Stimulated activated naive B cell treated with anti-CD40 and anti-IgM and Interleukin-4, amounts not matched to agents 10 μg/mL and 1 μg/mL and 100 μg/mL, for 72 hours (primary cell): ENCODE measurements around the gene CSTPP1.

Experiments used
- ATAC-seq, 2 donors: fragments of 150-1000 bp; cut with Tn5 transposase; replicated peaks; 2 replicates each; pipeline ENCODE4 v1.10.0; 2021; ENCODE audit warnings: moderate library complexity in 1 of 2
- DNase-seq: peaks from one replicate; pipeline ENCODE4 v3.0.0; 2021
- H3K27ac Mint-ChIP-seq: one replicate; pipeline ENCODE4 v1.8.0; 2022; ENCODE audit warnings: mild to moderate bottlenecking, mixed read lengths
- H3K27me3 Mint-ChIP-seq, 2 donors: one replicate each; pipeline ENCODE4 v1.8.0; 2022; ENCODE audit warnings: mixed read lengths in 2 of 2
- H3K36me3 Mint-ChIP-seq, 2 donors: one replicate each; pipeline ENCODE4 v1.8.0; 2022; ENCODE audit warnings: mixed read lengths in 2 of 2, mild to moderate bottlenecking in 1 of 2
- H3K4me1 Mint-ChIP-seq, 2 donors: one replicate each; pipeline ENCODE4 v1.8.0; 2022; ENCODE audit warnings: mixed read lengths in 2 of 2, mild to moderate bottlenecking in 1 of 2
- H3K4me3 Mint-ChIP-seq, 2 donors: one replicate each; pipeline ENCODE4 v1.8.0; 2022; ENCODE audit warnings: mild to moderate bottlenecking in 2 of 2, mixed read lengths in 2 of 2, moderate library complexity in 1 of 2
- H3K9me3 Mint-ChIP-seq, 2 donors: one replicate each; pipeline ENCODE4 v1.8.0; 2022; ENCODE audit warnings: mixed read lengths in 2 of 2, mild to moderate bottlenecking in 1 of 2

Gene CSTPP1

DNA sequence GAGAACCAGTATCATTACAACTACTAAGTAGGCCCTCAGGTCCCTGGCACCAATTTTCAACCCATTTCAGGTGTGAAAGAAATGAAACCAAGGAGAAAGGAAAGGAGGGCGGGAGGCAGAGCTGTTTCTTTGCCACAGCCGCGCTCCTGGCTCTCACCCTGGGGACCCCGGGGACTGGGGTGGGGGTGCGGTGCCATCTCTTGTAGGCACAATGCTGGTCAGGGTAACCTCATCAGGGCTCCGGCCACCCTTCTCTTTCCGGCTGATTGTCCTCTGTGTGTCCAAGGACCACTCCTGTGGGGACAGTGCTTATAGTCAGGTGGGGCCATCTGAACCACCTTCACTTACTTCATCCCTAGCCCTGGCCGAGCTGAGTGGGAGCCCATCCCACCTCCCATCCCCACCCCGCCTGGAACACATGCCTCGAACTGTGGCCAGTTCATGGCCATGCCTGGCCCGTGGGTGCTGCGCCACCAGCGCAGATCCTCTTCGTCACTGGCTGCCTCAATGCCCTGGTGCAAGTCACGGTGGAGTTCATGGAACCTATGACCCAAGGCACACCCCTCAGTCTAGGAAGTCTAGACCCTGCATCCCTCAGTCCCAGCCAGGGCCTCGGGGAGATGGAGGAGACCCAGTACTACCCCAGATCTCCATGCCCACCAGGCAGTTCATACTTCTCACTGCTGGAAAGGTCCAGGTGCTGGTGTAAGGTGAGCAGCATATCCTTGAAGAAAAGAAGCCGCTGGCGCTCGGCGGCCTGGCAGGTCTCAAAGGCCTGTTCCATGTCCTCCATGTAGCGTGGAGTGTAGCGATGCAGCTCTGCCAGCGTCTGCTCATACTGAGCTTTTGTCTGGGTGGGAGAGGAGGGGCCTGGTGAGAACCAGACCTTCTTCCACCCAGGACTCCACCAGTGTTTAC lies 242.4 kb downstream of the CSTPP1 start:
- Mint-ChIP-seq H3K36me3 (peaks cover 4 to 19% of the 10 kb centered on the region in 2 donors), H3K9me3 (no peaks in the 10 kb centered on the region), H3K4me3 (no peak overlapping the region), H3K27ac (peak overlapping the region; percentile 51), H3K27me3 (peaks cover 5 to 8% of the 10 kb centered on the region in 2 donors), H3K4me1 (peaks cover 20 to 37% of the 10 kb centered on the region in 2 donors)
- DNase-seq = no peak
- no peak for ATAC-seq

DNA sequence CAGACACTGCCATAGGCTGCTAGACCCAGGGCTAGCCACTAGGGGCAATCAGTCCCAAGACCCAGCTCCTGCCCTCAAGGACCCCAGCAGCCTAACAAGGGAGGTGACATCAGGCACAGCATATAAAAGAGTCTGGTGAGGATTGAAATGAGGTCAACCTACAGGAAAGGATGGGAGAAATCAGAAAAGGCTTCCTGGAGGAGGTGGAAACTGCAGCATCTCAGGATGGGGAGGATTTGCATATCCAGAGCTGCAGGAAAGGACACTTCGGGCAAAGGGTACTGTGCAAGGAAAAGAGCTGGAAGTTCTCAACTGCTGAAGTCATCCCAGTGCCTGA lies 243.1 kb downstream of the CSTPP1 start:
- Mint-ChIP-seq H3K4me3 (no peak overlapping the region), H3K27ac (peak overlapping the region; percentile 42), H3K27me3 (peaks cover 11 to 15% of the 10 kb centered on the region in 2 donors), H3K9me3 (no peaks in the 10 kb centered on the region), H3K4me1 (peaks cover 22 to 44% of the 10 kb centered on the region in 2 donors), H3K36me3 (peaks cover 7 to 19% of the 10 kb centered on the region in 2 donors)
- ATAC-seq (peak; percentile 16 to 20), DNase-seq (no peak)

DNA sequence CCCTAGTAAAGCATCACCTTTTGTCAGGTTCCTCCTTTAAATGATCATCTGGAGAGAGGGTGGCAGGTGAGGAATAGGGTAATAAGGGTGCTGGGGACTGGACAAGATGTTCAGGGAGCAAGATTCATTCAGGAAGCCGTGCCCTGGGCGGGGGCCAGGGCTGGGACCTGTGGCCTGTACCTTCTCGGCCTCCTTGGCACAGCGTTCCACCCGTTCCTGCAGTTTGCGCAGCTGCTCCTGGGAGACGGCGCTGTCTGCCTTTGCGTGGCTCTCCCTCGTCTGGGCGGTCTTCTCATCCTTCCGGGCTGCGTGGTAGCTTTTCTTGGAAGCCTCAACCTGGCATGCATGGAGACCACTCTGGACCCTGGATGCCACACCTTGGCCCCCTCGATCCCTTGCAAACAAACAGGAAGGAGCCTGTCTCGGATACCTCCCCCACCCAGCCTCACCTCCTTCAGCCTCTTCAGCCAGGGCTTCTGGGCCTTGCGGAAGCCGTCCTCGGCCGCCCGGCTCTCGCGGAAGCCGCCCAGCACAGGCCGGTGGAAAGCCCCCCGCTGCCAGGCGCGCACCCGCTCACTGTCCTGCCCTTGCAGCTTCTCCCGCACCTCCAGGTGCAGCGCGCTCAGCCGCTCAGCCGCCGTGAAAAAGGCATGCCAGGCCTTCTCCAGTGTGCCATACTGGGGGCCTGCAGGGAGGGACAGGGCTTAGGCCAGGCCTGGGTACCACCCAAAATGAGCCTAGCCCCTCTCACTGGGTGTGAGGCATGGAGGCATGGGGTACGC lies 243.6 kb downstream of the CSTPP1 start:
- peaks cover 20 to 44% of the 10 kb centered on the region in 2 donors for H3K4me1 Mint-ChIP-seq
- H3K4me3 Mint-ChIP-seq = no peak overlapping the region
- peaks cover 11 to 20% of the 10 kb centered on the region in 2 donors for H3K27me3 Mint-ChIP-seq
- no peak for ATAC-seq
- peaks cover 7 to 19% of the 10 kb centered on the region in 2 donors for H3K36me3 Mint-ChIP-seq
- no peaks in the 10 kb centered on the region for H3K9me3 Mint-ChIP-seq
- no peak overlapping the region for H3K27ac Mint-ChIP-seq
- no peak for DNase-seq

DNA sequence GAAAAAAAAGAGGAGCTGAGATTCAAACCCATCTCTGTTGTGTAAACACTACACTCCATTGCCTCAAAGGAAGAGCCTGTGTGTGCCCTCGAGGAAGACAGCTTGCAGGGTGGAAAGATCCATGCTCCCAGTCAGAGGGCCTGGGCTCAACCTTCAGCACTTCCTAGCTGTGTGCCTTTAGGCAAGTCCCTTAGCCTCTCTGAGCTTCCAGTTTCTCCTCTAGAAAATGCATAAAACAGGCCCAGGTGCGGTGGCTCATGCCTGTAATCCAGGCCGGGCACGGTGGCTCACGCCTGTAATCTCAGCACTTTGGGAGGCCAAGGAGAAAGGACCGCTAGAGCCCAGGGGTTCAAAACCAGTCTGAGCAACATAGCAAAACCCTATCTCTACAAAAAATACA lies 244.7 kb downstream of the CSTPP1 start:
- Mint-ChIP-seq H3K9me3 (no peaks in the 10 kb centered on the region), H3K4me3 (no peak overlapping the region), H3K4me1 (peaks cover 12 to 34% of the 10 kb centered on the region in 2 donors), H3K36me3 (peaks cover 7 to 13% of the 10 kb centered on the region in 2 donors), H3K27me3 (peaks cover 11 to 22% of the 10 kb centered on the region in 2 donors), H3K27ac (no peak overlapping the region)
- no peak for DNase-seq
- no peak for ATAC-seq

DNA sequence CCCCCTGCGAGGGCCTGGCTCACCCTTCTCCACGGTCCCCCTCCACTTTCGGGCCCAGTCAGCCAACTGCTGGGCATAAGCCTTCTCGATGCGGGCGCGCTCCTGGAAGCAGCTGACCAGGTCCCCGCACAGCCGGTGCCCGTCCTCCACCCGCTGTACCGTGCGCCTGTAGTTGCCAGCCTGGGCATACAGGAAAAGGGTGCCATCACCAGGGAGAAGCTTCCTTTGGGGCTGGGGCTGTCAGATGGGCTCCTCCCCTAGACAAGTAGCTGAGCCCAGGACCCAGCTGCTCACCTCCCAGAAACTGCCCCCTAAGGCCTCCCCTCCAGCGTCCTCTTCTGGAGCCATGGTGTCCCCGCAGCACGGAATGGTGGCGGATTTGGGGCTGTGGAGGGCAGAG lies 245.8 kb downstream of the CSTPP1 start:
- Mint-ChIP-seq H3K4me3 (no peak overlapping the region), H3K27me3 (peaks cover 11 to 27% of the 10 kb centered on the region in 2 donors), H3K9me3 (no peaks in the 10 kb centered on the region), H3K36me3 (peaks cover 7 to 8% of the 10 kb centered on the region in 2 donors), H3K4me1 (peaks cover 15 to 41% of the 10 kb centered on the region in 2 donors), H3K27ac (peak overlapping the region; percentile 20)
- ATAC-seq (no peak), DNase-seq (no peak)

DNA sequence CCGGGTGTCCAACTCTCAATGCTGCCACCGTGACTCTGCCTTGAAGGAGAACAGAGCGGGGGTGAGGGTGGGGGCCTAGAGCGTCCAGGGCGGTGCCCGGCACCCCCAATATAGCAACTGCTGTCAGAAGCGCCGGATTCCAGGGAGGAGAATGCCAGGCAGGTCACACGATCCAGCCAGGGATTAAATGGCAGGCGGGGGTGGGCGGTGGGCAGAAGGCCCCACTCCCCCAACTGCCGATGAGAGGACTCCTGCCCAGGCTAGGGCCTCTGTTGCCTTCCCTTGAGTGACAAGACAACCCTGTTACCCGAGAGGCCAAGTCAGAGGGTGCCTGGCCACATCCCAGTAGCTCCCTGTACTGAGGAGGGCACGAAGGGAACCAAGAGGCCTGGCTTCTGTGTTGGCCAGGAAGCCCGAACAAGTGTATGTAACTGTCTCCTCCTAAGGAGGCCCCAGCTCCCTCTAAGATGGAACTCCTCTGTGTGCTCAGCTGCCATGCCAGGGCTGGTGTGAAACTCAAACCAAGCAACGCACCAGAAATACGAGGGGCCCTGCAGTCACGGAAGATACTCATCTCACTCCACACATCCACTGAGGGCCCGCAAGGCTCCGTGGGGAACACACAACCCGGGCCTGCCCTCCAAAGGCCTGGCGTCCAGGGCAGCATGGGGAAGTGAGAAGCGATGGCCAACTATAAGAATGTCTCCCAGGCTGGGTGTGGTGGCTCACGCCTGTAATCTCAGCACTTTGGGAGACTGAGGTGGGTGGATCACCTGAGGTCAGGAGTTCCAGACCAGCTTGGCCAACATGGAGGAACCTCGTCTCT lies 246.7 kb downstream of the CSTPP1 start:
- H3K4me1 Mint-ChIP-seq = peaks cover 13 to 41% of the 10 kb centered on the region in 2 donors
- no peaks in the 10 kb centered on the region for H3K9me3 Mint-ChIP-seq
- no peak for ATAC-seq
- H3K27ac Mint-ChIP-seq = no peak overlapping the region
- peaks cover 7 to 8% of the 10 kb centered on the region in 2 donors for H3K36me3 Mint-ChIP-seq
- H3K27me3 Mint-ChIP-seq = peaks cover 11 to 29% of the 10 kb centered on the region in 2 donors
- no peak overlapping the region for H3K4me3 Mint-ChIP-seq
- DNase-seq = no peak

DNA sequence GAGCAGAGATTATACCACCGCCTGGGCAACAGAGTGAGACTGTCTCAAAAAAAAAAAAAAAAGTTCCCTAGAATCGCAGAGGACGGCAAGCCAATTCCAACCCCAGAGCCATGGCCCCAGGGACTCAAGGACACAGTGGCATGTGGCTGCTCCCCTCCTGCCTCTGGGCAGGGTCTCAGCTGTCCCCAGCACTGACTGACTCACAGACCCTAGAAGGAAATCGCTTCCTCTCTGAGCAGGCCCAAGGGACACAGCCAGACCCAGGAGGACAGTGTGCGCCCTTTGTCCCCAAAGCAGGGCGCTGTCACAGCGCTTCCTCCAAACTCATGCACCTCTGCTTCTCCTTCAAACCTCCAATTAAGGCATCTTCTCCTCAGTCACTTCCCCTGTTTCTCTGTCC lies 247.4 kb downstream of the CSTPP1 start:
- DNase-seq = no peak
- Mint-ChIP-seq H3K4me3 (no peak overlapping the region), H3K36me3 (peaks cover 7 to 8% of the 10 kb centered on the region in 2 donors), H3K4me1 (peaks cover 13 to 39% of the 10 kb centered on the region in 2 donors), H3K27me3 (peaks cover 11 to 29% of the 10 kb centered on the region in 2 donors), H3K27ac (no peak overlapping the region), H3K9me3 (no peaks in the 10 kb centered on the region)
- ATAC-seq = no peak

DNA sequence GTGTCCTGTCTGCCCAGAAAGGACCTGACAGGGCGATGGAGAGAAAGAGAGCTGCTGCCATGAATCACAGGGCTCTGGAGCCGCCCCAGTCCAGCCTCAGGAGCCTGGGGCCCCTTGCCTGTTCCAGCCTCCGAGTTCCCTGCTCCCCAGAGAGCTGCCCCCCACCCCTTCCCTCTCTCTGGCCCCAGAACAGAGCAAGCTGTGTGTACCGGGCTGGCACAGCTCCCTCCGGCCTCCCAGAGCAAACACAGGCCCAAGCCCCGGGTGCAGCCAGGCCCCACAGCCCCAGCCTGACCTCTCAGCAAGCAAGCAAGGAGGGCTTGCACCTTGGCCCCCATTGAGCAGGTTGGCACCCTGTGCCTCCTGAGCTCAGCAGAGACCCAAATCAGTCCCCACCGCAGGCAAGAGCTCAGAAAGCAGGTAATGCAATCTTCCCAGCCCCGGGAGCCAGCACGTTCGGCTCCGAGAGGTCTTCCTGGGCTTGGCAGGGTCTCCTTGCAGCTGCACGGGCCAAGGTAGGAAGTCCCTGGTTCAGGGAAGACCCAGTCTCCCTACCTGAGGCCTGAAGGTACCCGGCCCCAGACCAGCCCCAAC lies 248.2 kb downstream of the CSTPP1 start:
- Mint-ChIP-seq H3K27ac (peak overlapping the region; percentile 1), H3K36me3 (peaks cover 4% of the 10 kb centered on the region in 2 donors), H3K9me3 (no peaks in the 10 kb centered on the region), H3K4me1 (peaks cover 9 to 31% of the 10 kb centered on the region in 2 donors), H3K27me3 (peaks cover 11 to 29% of the 10 kb centered on the region in 2 donors), H3K4me3 (peak overlapping the region; percentile 13 to 75)
- DNase-seq (no peak), ATAC-seq (no peak)

DNA sequence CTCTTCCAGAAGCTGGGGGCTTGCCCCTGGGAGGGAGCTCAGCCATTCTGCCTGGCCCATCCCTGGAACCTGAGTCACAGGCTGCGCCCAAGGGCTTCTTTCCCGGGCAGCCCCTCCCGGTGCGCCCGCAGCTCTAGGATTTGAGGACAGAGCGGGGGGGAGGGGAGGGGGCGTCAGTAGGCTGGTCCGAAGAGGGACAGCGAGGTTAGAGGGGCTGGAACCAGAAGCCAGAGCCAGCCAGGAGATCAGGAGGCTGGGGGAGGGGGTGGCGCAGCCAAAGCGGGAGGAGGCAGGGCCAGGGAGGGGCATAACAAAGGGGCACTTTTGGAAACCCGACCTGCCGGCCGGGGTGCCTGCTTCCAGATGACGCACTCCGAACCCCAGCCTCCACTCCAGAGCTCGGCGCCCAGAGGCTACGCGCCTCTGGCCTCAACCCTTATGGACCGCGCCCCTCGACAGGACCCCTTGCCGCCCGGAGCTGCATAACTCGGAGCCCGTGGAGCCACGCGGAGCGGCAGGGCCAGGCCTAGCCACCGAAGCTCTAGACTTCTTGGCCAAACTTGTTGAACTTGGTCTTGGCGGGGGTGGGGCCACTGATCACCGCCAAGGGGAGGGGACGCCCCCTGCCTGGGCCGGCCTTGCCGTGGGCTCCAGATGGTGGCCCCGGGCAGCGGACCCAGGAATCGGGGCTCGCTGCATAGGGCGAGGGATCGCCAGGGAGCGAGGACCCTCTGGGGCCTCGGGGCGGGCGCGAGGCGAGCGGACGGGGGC lies 248.9 kb downstream of the CSTPP1 start:
- DNase-seq = no peak
- peak; percentile 24 to 36 for ATAC-seq
- Mint-ChIP-seq H3K4me3 (peak overlapping the region; percentile 64 to 75), H3K27ac (peak overlapping the region; percentile 59), H3K36me3 (peaks cover 4% of the 10 kb centered on the region in 2 donors), H3K4me1 (peaks cover 9 to 30% of the 10 kb centered on the region in 2 donors), H3K27me3 (peaks cover 11 to 29% of the 10 kb centered on the region in 2 donors), H3K9me3 (no peaks in the 10 kb centered on the region)

DNA sequence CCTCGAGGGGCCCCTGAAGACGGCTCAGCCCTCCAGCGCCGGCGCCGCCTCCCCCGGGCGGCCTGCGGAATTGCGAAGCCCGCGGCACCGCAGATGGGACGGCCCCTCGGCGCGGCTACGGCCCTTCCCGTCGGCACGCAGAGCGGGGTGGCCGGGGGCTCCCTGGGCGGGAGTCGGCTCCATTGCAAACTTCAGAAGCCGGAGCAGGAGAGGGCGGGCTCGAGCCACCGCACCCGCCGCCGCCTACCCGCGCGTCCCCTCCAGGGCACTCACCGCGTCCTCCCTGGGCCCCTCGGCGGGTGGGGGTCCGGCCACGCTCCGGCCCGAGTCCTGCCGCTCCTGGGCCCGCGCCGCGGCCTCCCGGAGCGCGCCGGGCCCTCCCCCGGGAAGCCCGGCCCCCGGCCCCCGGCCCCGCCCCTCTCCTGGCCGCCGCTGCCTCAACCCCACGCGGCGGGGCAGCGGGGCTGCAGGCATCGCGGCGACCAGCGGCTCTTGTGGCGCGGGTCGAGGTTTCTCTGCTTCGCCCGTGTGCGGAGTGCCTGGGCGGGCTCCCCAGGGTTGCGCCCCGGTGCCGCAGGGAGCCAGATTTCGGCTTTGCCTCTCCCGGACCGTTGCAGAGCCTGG lies 249.6 kb downstream of the CSTPP1 start, which contains the start of gene PACSIN3:
TSS of gene PACSIN3 (minus strand) at position 359 of the 624 bp plus-strand sequence. CDS start 3,707 bp downstream, outside the sequence.
- Mint-ChIP-seq H3K27me3 (peaks cover 11 to 29% of the 10 kb centered on the region in 2 donors), H3K9me3 (no peaks in the 10 kb centered on the region), H3K4me3 (peak within 1 kb of the TSS; percentile 75 to 89), H3K36me3 (peaks cover 4% of the 10 kb centered on the region in 2 donors), H3K27ac (peak within 1 kb of the TSS; percentile 83), H3K4me1 (peaks cover 9 to 30% of the 10 kb centered on the region in 2 donors)
- peak; percentile 68 to 74 for ATAC-seq
- DNase-seq = no peak

DNA sequence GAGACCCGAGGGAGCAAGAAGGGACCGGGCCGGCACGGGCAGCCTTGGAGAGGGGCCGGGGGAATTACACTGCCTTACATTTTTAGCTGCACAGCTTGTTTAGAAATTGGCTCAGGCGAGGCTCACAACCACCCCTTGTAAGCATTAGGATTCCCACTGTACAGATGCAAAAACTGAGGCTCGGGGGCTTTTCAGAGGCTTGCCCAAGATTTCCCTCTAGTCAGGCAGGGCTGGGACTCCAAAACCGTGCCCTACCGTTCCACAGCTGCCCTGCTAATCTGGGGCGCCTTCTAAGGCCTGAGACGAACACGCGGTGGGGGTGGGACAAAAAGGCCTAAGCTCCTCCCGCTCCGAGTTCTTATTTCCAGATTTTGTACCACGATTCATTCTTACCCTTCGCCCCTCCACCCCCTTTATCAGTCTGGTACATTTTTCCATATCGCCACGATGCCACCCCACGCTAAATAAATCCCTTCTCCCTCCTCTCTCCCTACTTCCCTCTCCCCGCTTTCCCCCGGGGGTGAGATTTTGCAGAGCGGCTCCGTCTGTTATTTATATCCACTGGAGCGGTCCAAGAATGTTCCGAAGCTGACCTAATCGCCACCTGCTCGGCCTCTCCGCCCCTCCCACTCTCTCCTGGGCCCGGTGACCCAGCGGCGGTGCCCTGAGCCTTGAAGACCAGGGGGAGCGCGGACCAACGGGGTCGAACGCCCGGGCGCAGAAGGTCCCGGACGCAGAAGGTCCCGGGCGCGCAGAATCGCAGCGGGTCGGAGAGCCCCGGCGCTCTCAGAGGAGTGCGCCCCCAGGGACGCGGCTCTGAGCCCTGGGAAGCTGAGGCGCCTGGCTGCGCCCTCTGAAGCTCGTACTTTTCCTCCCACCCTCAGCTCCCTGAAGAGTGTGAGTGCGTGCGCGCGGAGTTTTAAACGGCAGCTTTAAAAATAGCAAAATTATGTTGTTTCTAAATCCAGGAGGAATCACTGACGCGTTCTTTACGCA lies 250.4 kb downstream of the CSTPP1 start:
- Mint-ChIP-seq H3K27ac (peak overlapping the region; percentile 83), H3K4me1 (peaks cover 9 to 30% of the 10 kb centered on the region in 2 donors), H3K4me3 (peak overlapping the region; percentile 75 to 89), H3K36me3 (peaks cover 4% of the 10 kb centered on the region in 2 donors), H3K27me3 (peaks cover 11 to 29% of the 10 kb centered on the region in 2 donors), H3K9me3 (no peaks in the 10 kb centered on the region)
- DNase-seq (no peak), ATAC-seq (peak; percentile 69 to 71)
